Measurements from ENCODE around the gene RUSC2. TPM values are rescaled to one million over a fixed set of nuclear protein-coding genes. Genes with fewer than 3 reads are reported as not detected.
"Not testable (repeated sequence)": the region's sequence is repeated elsewhere in the genome, so short reads cannot be mapped to it uniquely, and the experiment has no call there.

The RUSC2 gene
- total RNA-seq, 4 donors from 2014 or later: 10.0 to 60.2 (median 16.8) TPM

GRCh38 chr9:35490910-35491465, 1.1 kb downstream of the RUSC2 start:
- H3K4me1 ChIP-seq: no peaks in the 10 kb centered on the region
- intact Hi-C loops (cut with DNase I; ENCODE audit: low total_unique reads): no loop called here
- peak overlapping the region; percentile 66 to 75 for H3K4me3 ChIP-seq
- H3K36me3 ChIP-seq: no peaks in the 10 kb centered on the region
- H3K27me3 ChIP-seq: no peaks in the 10 kb centered on the region
- TF ChIP-seq POLR2A (IDR thresholded peaks at IDR 0.05): no peak
- TF ChIP-seq, protein P1, sequence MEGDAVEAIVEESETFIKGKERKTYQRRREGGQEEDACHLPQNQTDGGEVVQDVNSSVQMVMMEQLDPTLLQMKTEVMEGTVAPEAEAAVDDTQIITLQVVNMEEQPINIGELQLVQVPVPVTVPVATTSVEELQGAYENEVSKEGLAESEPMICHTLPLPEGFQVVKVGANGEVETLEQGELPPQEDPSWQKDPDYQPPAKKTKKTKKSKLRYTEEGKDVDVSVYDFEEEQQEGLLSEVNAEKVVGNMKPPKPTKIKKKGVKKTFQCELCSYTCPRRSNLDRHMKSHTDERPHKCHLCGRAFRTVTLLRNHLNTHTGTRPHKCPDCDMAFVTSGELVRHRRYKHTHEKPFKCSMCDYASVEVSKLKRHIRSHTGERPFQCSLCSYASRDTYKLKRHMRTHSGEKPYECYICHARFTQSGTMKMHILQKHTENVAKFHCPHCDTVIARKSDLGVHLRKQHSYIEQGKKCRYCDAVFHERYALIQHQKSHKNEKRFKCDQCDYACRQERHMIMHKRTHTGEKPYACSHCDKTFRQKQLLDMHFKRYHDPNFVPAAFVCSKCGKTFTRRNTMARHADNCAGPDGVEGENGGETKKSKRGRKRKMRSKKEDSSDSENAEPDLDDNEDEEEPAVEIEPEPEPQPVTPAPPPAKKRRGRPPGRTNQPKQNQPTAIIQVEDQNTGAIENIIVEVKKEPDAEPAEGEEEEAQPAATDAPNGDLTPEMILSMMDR (IDR thresholded peaks at IDR 0.05): no peak
- H3K27ac ChIP-seq: peak overlapping the region; percentile 95 to 96
- no peak for DNase-seq
- no peaks in the 10 kb centered on the region for H3K9me3 ChIP-seq

DNA sequence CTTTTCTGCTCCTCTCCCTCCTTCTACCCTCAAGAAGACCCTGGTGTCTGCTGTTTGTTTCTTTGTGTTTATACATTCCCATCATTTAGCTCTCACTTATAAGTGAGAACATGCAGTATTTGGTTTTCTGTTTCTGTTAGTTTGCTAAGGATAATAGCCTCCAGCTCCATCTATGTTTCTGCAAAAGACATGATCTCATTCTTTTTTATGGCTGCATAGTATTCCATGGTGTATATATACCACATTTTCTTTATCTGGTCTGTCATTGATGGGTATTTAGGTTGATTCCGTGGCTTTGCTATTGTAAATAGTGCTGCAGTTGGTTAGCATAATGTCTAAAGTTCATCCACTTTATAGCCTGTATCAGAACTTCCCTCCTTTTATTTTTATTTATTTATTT, 3.2 kb downstream of the RUSC2 start:
- H3K4me1 ChIP-seq; H3K27me3 ChIP-seq; H3K36me3 ChIP-seq; DNase-seq; intact Hi-C loops (cut with DNase I; ENCODE audit: low total_unique reads); H3K4me3 ChIP-seq; H3K9me3 ChIP-seq: not testable (repeated sequence)
- H3K27ac ChIP-seq: peak overlapping the region; percentile 95 to 96

DNA sequence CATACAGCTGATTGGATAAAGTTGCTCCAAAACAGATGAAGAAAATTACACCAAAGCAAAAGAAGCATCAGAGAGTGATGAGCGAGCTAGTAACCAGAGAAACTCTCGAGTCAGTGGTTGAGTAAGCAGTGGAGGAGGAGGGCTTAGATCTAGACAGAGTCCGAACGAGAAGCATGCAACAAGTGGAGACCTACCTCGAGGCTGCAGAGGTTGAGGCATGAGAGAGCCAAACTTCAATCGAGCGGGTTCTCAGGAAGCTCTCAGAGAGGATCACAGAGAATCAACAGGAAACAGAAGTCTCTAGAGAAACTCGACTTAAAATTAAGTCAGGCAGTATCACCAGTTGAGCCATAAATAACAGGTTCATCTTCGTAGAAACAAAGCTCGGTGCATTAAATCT, 6.1 kb downstream of the RUSC2 start:
- no peak for DNase-seq
- TF ChIP-seq, protein P1 (IDR thresholded peaks at IDR 0.05): no peak
- no peak for TF ChIP-seq POLR2A (IDR thresholded peaks at IDR 0.05)
- no peaks in the 10 kb centered on the region for H3K27me3 ChIP-seq
- H3K9me3 ChIP-seq: no peaks in the 10 kb centered on the region
- H3K27ac ChIP-seq: no peak overlapping the region
- H3K36me3 ChIP-seq: no peaks in the 10 kb centered on the region
- intact Hi-C loops (cut with DNase I; ENCODE audit: low total_unique reads): no loop called here
- H3K4me3 ChIP-seq: no peak overlapping the region
- peaks cover 0 to 5% of the 10 kb centered on the region in 2 donors for H3K4me1 ChIP-seq

DNA sequence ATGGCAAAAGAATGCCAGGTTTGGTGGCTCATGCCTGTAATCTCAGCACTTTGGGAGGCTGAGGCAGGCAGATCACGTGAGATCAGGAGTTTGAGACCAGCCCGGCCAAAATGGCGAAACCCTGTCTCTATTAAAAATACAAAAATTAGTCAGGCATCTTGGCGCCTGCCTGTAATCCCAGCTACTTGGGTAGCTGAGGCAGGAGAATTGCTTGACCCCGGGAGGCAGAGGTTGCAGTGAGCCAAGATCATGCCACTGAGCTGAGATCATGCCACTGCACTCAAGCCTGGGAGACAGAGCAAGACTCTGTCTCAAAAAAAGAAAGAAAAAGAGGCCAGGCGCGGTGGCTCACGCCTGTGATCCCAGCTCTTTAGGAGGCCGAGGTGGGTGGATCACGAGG, 8.3 kb downstream of the RUSC2 start:
- DNase-seq; intact Hi-C loops (cut with DNase I; ENCODE audit: low total_unique reads): not testable (repeated sequence)
- H3K27ac ChIP-seq: peak overlapping the region; percentile 33 to 80

GRCh38 chr9:35499029-35499700, 9.3 kb downstream of the RUSC2 start:
- intact Hi-C loops (cut with DNase I; ENCODE audit: low total_unique reads): no loop called here
- TF ChIP-seq, protein P1 (IDR thresholded peaks at IDR 0.05): no peak
- no peak for TF ChIP-seq POLR2A (IDR thresholded peaks at IDR 0.05)
- Histone ChIP-seq H3K4me1 (peaks cover 0 to 5% of the 10 kb centered on the region in 2 donors), H3K36me3 (no peaks in the 10 kb centered on the region), H3K27ac (peak overlapping the region; percentile 33 to 80), H3K27me3 (no peaks in the 10 kb centered on the region), H3K4me3 (no peak overlapping the region), H3K9me3 (no peaks in the 10 kb centered on the region)
- DNase-seq: no peak

More for the DNA sequence above, 8.3 kb downstream of the RUSC2 start:
- not testable (repeated sequence) for H3K4me3 ChIP-seq, H3K27me3 ChIP-seq, H3K36me3 ChIP-seq, H3K9me3 ChIP-seq, H3K4me1 ChIP-seq

DNA sequence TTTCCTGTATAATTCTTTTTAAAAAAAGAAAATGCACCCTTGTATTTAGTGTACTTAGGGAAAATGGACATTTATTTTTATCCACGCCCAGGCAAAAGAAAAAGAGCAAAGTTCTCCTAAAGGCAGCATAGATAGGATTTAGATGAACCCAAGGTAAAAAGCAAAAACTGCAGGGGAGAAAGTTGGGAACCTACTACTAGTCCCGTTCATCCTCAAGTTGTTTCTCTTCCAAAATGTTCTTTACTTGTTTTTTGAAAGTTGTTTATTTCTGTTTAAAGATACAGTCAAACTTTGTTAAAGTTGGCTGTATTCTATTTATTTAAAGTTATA, 9.8 kb downstream of the RUSC2 start:
- Histone ChIP-seq H3K4me3 (no peak overlapping the region), H3K9me3 (no peaks in the 10 kb centered on the region), H3K27ac (peak overlapping the region; percentile 33 to 80), H3K27me3 (no peaks in the 10 kb centered on the region), H3K4me1 (peaks cover 0 to 5% of the 10 kb centered on the region in 2 donors), H3K36me3 (no peaks in the 10 kb centered on the region)
- TF ChIP-seq POLR2A (IDR thresholded peaks at IDR 0.05): no peak
- TF ChIP-seq, protein P1 (IDR thresholded peaks at IDR 0.05): no peak
- no peak for DNase-seq
- intact Hi-C loops (cut with DNase I; ENCODE audit: low total_unique reads): no loop called here
